GM19455 (cell line): Measurements from ENCODE around the gene MEGF6.

Experiments
- ATAC-seq: cut with Tn5 transposase; IDR thresholded peaks from one replicate; pipeline ENCODE4 v1.9.1; 2021; ENCODE audit not compliant: unreplicated experiment

Gene MEGF6

GRCh38 chr1:3475839-3476573 is 135.3 kb downstream of the MEGF6 start:
- no peak for ATAC-seq

GRCh38 chr1:3474421-3474820 is 136.9 kb downstream of the MEGF6 start:
- no peak for ATAC-seq

- ATAC-seq = no peak
Measured at GRCh38 chr1:3474016-3474415, 137.3 kb downstream of the MEGF6 start.

- ATAC-seq = no peak
Measured at GRCh38 chr1:3473381-3473844, 137.9 kb downstream of the MEGF6 start.

- ATAC-seq = no peak
Measured at GRCh38 chr1:3472906-3473305, 138.4 kb downstream of the MEGF6 start.

GRCh38 chr1:3472088-3472850 is 139.0 kb downstream of the MEGF6 start:
- no peak for ATAC-seq

GRCh38 chr1:3471356-3472087 is 139.8 kb downstream of the MEGF6 start:
- ATAC-seq = no peak

GRCh38 chr1:3470650-3471355 is 140.5 kb downstream of the MEGF6 start:
- no peak for ATAC-seq

GRCh38 chr1:3469849-3470649 is 141.3 kb downstream of the MEGF6 start:
- no peak for ATAC-seq

- no peak for ATAC-seq
Measured at GRCh38 chr1:3469104-3469848, 142.0 kb downstream of the MEGF6 start.

GRCh38 chr1:3468236-3469103 is 142.8 kb downstream of the MEGF6 start:
- ATAC-seq = no peak

GRCh38 chr1:3467096-3468036 is 143.9 kb downstream of the MEGF6 start:
- ATAC-seq = no peak

- ATAC-seq = no peak
Measured at GRCh38 chr1:3466366-3467075, 144.8 kb downstream of the MEGF6 start.

- no peak for ATAC-seq
Measured at GRCh38 chr1:3465935-3466321, 145.4 kb downstream of the MEGF6 start.

- ATAC-seq = no peak
Measured at GRCh38 chr1:3465091-3465934, 146.0 kb downstream of the MEGF6 start.

GRCh38 chr1:3464649-3465025 is 146.7 kb downstream of the MEGF6 start:
- no peak for ATAC-seq
